T-cell (primary cell): ENCODE results near the gene SHB. TPM values are rescaled to one million over a fixed set of nuclear protein-coding genes. Genes with fewer than 3 reads are reported as not detected.

ENCODE experiments used
- ATAC-seq, 4 experiments: fragments of 200-7000 bp in 3 of 4; fragments of 150-1000 bp in 1 of 4; cut with Tn5 transposase; replicated peaks in 1 of 4; 1 replicate in 3 of 4; 2 replicates in 1 of 4; pipeline ENCODE4 v1.10.0; 2021; ENCODE audit warnings: moderate library complexity in 3 of 4, mild to moderate bottlenecking in 2 of 4, moderate number of reproducible peaks in 1 of 4
- CTCF ChIA-PET, 2 donors: fragments of 300-600 bp; sonication (Branson Sonifier 250); formaldehyde crosslinking; loops; one replicate each; lab custom pipeline; 2022; ENCODE audit warnings: antibody characterized with exemption in 2 of 2; lab: Charles Lee
- POLR2A ChIA-PET, 2 donors: fragments of 300-600 bp; sonication (Branson Sonifier 250); formaldehyde crosslinking; loops; one replicate each; lab custom pipeline; 2022; ENCODE audit warnings: antibody characterized with exemption in 2 of 2; lab: Charles Lee
- DNase-seq, 35 experiments: peaks; one replicate each; pipeline versions ENCODE4 v3.0.0 to v3.0.0-alpha.2; 2013 to 2023
- H3K27ac ChIP-seq: one replicate; pipeline ENCODE4 v1.5.1; 2013; ENCODE audit warnings: low read length
- H3K27me3 ChIP-seq, 2 experiments: replicated peaks in 1 of 2; 1 replicate in 1 of 2; 2 replicates in 1 of 2; pipeline versions ENCODE4 v1.6.1 to v1.7.0; 2013; ENCODE audit warnings: low read length in 1 of 2, mixed read lengths in 1 of 2; ENCODE audit not compliant: control insufficient read depth in 2 of 2, insufficient read depth in 2 of 2; ENCODE audit errors: extremely low read depth in 1 of 2
- H3K36me3 ChIP-seq, 2 donors: 1 replicate in 1 of 2; 2 replicates in 1 of 2; pipeline versions ENCODE4 v1.6.1 to v1.7.0; 2013; ENCODE audit warnings: low read length in 1 of 2; ENCODE audit not compliant: control insufficient read depth in 2 of 2, insufficient read depth in 1 of 2; ENCODE audit errors: extremely low read depth in 1 of 2
- H3K4me1 ChIP-seq, 2 experiments: 1 replicate in 1 of 2; 2 replicates in 1 of 2; pipeline versions ENCODE4 v1.6.1 to v1.7.0; 2013; ENCODE audit warnings: low read length in 2 of 2, mixed read lengths in 1 of 2; ENCODE audit not compliant: insufficient read depth in 2 of 2, control insufficient read depth in 1 of 2; ENCODE audit errors: extremely low read depth in 1 of 2
- H3K4me3 ChIP-seq, 2 donors: 1 replicate in 1 of 2; 2 replicates in 1 of 2; pipeline versions ENCODE4 v1.5.1 to v1.7.0; 2013; ENCODE audit warnings: mild to moderate bottlenecking in 2 of 2, low read length in 1 of 2, moderate library complexity in 1 of 2; ENCODE audit not compliant: control insufficient read depth in 1 of 2; ENCODE audit errors: extremely low read depth in 1 of 2
- H3K9me3 ChIP-seq: 2 replicates; pipeline ENCODE4 v1.7.0; 2013
- H3K27ac Mint-ChIP-seq, 2 donors: one replicate each; pipeline ENCODE4 v1.8.0; 2020 to 2021; ENCODE audit warnings: mild to moderate bottlenecking in 2 of 2, mixed read lengths in 2 of 2
- H3K27me3 Mint-ChIP-seq, 2 donors: one replicate each; pipeline ENCODE4 v1.8.0; 2021 to 2022; ENCODE audit warnings: mixed read lengths in 2 of 2
- H3K36me3 Mint-ChIP-seq: one replicate; pipeline ENCODE4 v1.8.0; 2021; ENCODE audit warnings: mixed read lengths
- H3K4me1 Mint-ChIP-seq, 3 donors: one replicate each; pipeline ENCODE4 v1.8.0; 2020 to 2022; ENCODE audit warnings: mixed read lengths in 3 of 3, mild to moderate bottlenecking in 1 of 3
- H3K4me3 Mint-ChIP-seq, 3 donors: one replicate each; pipeline ENCODE4 v1.8.0; 2020 to 2022; ENCODE audit warnings: mild to moderate bottlenecking in 3 of 3, mixed read lengths in 3 of 3, moderate library complexity in 3 of 3
- H3K9me3 Mint-ChIP-seq, 3 donors: one replicate each; pipeline ENCODE4 v1.8.0; 2020 to 2022; ENCODE audit warnings: mixed read lengths in 3 of 3
- WGBS: methylation state at CpG from one replicate; pipeline ENCODE4 v1.1.5; 2013; ENCODE audit warnings: missing lambda C conversion rate; ENCODE audit not compliant: insufficient coverage; 5-methylcytosine and 5-hydroxymethylcytosine counted together
- total RNA-seq, 35 experiments: library from RNA in 6 of 35; stranded (reverse) in 6 of 35; fragments of 120-200 nt in 1 of 35; gene quantifications; one replicate each; pipeline versions ENCODE4 v1.2.1 to v1.2.4 and lab custom pipeline; 2013 to 2026

Gene SHB
- total RNA-seq, 5 donors from 2014 or later (not counting 1 experiment from before 2014, with no cell fraction given), result 1.2 to 1.5 (median 1.3) TPM

GRCh38 chr9:37917313-37917731 is 151.7 kb downstream of the SHB start:
- ChIA-PET CTCF (interaction anchor here in 1 of 2 donors (0.5 kb wide), 1 partner anchor 206 kb away, joined by 3 read pairs; no protein-coding TSS in a partner anchor), POLR2A (no interaction called here)
- H3K9me3 ChIP-seq, result no peaks in the 10 kb centered on the region
- Mint-ChIP-seq H3K9me3 (no peaks in the 10 kb centered on the region), H3K4me1 (peaks cover 0 to 2% (median 0%) of the 10 kb centered on the region in 3 donors), H3K4me3 (no peak overlapping the region), H3K36me3 (no peaks in the 10 kb centered on the region), H3K27me3 (peaks cover 0 to 2% of the 10 kb centered on the region in 2 donors), H3K27ac (no peak overlapping the region)
- no peak for DNase-seq
- peaks cover 0 to 2% of the 10 kb centered on the region in 2 experiments for H3K4me1 ChIP-seq
- ATAC-seq, result no peak
- H3K27ac ChIP-seq, result no peak overlapping the region
- 74% methylated on average over 6 of the region's 8 CpGs for WGBS
- H3K36me3 ChIP-seq, result no peaks in the 10 kb centered on the region
- H3K4me3 ChIP-seq, result no peak overlapping the region
- H3K27me3 ChIP-seq, result peaks cover 0 to 6% of the 10 kb centered on the region in 2 experiments

GRCh38 chr9:37916471-37917312 is 152.3 kb downstream of the SHB start:
- POLR2A ChIA-PET, result no interaction called here

GRCh38 chr9:37915911-37916470 is 153.0 kb downstream of the SHB start:
- WGBS, result 88% methylated on average over 14 of the region's 14 CpGs
- no peaks in the 10 kb centered on the region for H3K36me3 Mint-ChIP-seq
- H3K36me3 ChIP-seq, result no peaks in the 10 kb centered on the region
- no peaks in the 10 kb centered on the region for H3K9me3 Mint-ChIP-seq
- peaks cover 0 to 2% (median 0%) of the 10 kb centered on the region in 3 donors for H3K4me1 Mint-ChIP-seq
- H3K9me3 ChIP-seq, result no peaks in the 10 kb centered on the region
- H3K27ac ChIP-seq, result no peak overlapping the region
- H3K27ac Mint-ChIP-seq, result no peak overlapping the region
- DNase-seq (no peak), ATAC-seq (no peak)
- H3K27me3 Mint-ChIP-seq, result peaks cover 0 to 2% of the 10 kb centered on the region in 2 donors
- peaks cover 0 to 9% of the 10 kb centered on the region in 2 experiments for H3K27me3 ChIP-seq
- ChIA-PET CTCF (interaction anchor here (1.0 to 1.5 kb wide), 3 partner anchors 12 to 244 kb away, joined by 3 read pairs; no protein-coding TSS in a partner anchor), POLR2A (no interaction called here)
- H3K4me1 ChIP-seq, result peaks cover 0 to 2% of the 10 kb centered on the region in 2 experiments
- H3K4me3 ChIP-seq, result no peak overlapping the region
- no peak overlapping the region for H3K4me3 Mint-ChIP-seq

More at GRCh38 chr9:37916471-37917312, 152.3 kb downstream of the SHB start:
- Histone ChIP-seq H3K9me3 (no peaks in the 10 kb centered on the region), H3K4me1 (peaks cover 0 to 2% of the 10 kb centered on the region in 2 experiments), H3K4me3 (no peak overlapping the region), H3K27ac (no peak overlapping the region), H3K36me3 (no peaks in the 10 kb centered on the region), H3K27me3 (peaks cover 0 to 5% of the 10 kb centered on the region in 2 experiments)
- no peak for DNase-seq
- H3K36me3 Mint-ChIP-seq, result no peaks in the 10 kb centered on the region
- WGBS, result 89% methylated on average over 11 of the region's 18 CpGs
- H3K9me3 Mint-ChIP-seq, result no peaks in the 10 kb centered on the region
- H3K4me3 Mint-ChIP-seq, result no peak overlapping the region
- peaks cover 0 to 2% of the 10 kb centered on the region in 2 donors for H3K27me3 Mint-ChIP-seq
- no peak overlapping the region for H3K27ac Mint-ChIP-seq
- CTCF ChIA-PET, result interaction anchor here (0.5 to 0.7 kb wide), 4 partner anchors 12 to 520 kb away, joined by 3 to 7 read pairs (median 4); no protein-coding TSS in a partner anchor
- ATAC-seq, result no peak
- peaks cover 0 to 2% (median 0%) of the 10 kb centered on the region in 3 donors for H3K4me1 Mint-ChIP-seq

GRCh38 chr9:37914701-37915358 is 154.2 kb downstream of the SHB start:
- Mint-ChIP-seq H3K9me3 (no peaks in the 10 kb centered on the region), H3K4me3 (no peak overlapping the region), H3K4me1 (peaks cover 0 to 2% (median 0%) of the 10 kb centered on the region in 3 donors), H3K27ac (no peak overlapping the region), H3K27me3 (peaks cover 0 to 2% of the 10 kb centered on the region in 2 donors), H3K36me3 (no peaks in the 10 kb centered on the region)
- no peak overlapping the region for H3K4me3 ChIP-seq
- no peak overlapping the region for H3K27ac ChIP-seq
- 91% methylated on average over 8 of the region's 11 CpGs for WGBS
- ATAC-seq (no peak), DNase-seq (no peak)
- H3K4me1 ChIP-seq, result peaks cover 0 to 2% of the 10 kb centered on the region in 2 experiments
- POLR2A ChIA-PET, result no interaction called here
- peaks cover 0 to 9% of the 10 kb centered on the region in 2 experiments for H3K27me3 ChIP-seq
- H3K36me3 ChIP-seq, result no peaks in the 10 kb centered on the region
- no peaks in the 10 kb centered on the region for H3K9me3 ChIP-seq
- CTCF ChIA-PET, result interaction anchor here (0.9 to 1.5 kb wide), 4 partner anchors 10 to 517 kb away, joined by 3 read pairs; no protein-coding TSS in a partner anchor

- 90% methylated on average over 5 of the region's 8 CpGs for WGBS
- Mint-ChIP-seq H3K4me3 (no peak overlapping the region), H3K9me3 (no peaks in the 10 kb centered on the region), H3K27ac (no peak overlapping the region), H3K4me1 (peaks cover 0 to 2% (median 0%) of the 10 kb centered on the region in 3 donors), H3K27me3 (peaks cover 0 to 2% of the 10 kb centered on the region in 2 donors), H3K36me3 (no peaks in the 10 kb centered on the region)
- ATAC-seq (no peak), DNase-seq (no peak)
- ChIA-PET CTCF (interaction anchor here (0.7 to 1.5 kb wide), 5 partner anchors 154 to 519 kb away, joined by 3 to 5 read pairs (median 3); no protein-coding TSS in a partner anchor), POLR2A (no interaction called here)
- Histone ChIP-seq H3K27me3 (peaks cover 0 to 9% of the 10 kb centered on the region in 2 experiments), H3K27ac (no peak overlapping the region), H3K9me3 (no peaks in the 10 kb centered on the region), H3K4me1 (peaks cover 0 to 2% of the 10 kb centered on the region in 2 experiments), H3K4me3 (no peak overlapping the region), H3K36me3 (no peaks in the 10 kb centered on the region)
Measured at GRCh38 chr9:37914154-37914551, 154.9 kb downstream of the SHB start.
